Stimulated activated naive B cell treated with anti-CD40 and anti-IgM and Interleukin-4, amounts not matched to agents 10 μg/mL and 1 μg/mL and 100 μg/mL, for 72 hours (primary cell): ENCODE data around the gene ARHGAP6.

Experiments used
- ATAC-seq, 2 donors: fragments of 150-1000 bp; cut with Tn5 transposase; replicated peaks; 2 replicates each; pipeline ENCODE4 v1.10.0; 2021; ENCODE audit warnings: moderate library complexity in 1 of 2
- DNase-seq: peaks from one replicate; pipeline ENCODE4 v3.0.0; 2021
- H3K27ac Mint-ChIP-seq: one replicate; pipeline ENCODE4 v1.8.0; 2022; ENCODE audit warnings: mild to moderate bottlenecking, mixed read lengths
- H3K27me3 Mint-ChIP-seq, 2 donors: one replicate each; pipeline ENCODE4 v1.8.0; 2022; ENCODE audit warnings: mixed read lengths in 2 of 2
- H3K36me3 Mint-ChIP-seq, 2 donors: one replicate each; pipeline ENCODE4 v1.8.0; 2022; ENCODE audit warnings: mixed read lengths in 2 of 2, mild to moderate bottlenecking in 1 of 2
- H3K4me1 Mint-ChIP-seq, 2 donors: one replicate each; pipeline ENCODE4 v1.8.0; 2022; ENCODE audit warnings: mixed read lengths in 2 of 2, mild to moderate bottlenecking in 1 of 2
- H3K4me3 Mint-ChIP-seq, 2 donors: one replicate each; pipeline ENCODE4 v1.8.0; 2022; ENCODE audit warnings: mild to moderate bottlenecking in 2 of 2, mixed read lengths in 2 of 2, moderate library complexity in 1 of 2
- H3K9me3 Mint-ChIP-seq, 2 donors: one replicate each; pipeline ENCODE4 v1.8.0; 2022; ENCODE audit warnings: mixed read lengths in 2 of 2, mild to moderate bottlenecking in 1 of 2

ARHGAP6 gene

DNA sequence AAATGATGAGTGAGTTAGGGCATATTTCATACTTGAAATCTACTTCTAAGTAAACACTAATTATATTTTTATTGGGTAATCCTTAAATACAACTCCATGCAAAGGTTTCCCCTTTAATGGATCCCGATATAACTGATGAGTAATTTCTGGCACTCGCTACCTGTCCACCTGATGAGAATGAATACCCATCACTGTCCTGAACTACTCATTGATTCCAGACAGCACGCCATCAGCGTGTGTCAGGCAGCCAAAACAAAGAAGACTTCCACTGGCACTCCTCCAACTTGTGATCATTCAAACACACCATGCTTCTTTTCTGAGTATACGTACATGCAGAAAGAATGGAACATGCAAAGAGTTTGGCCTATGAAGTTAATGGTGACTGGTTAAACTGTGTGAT lies 485.1 kb downstream of the ARHGAP6 start:
- Mint-ChIP-seq H3K9me3 (no peaks in the 10 kb centered on the region), H3K4me1 (no peaks in the 10 kb centered on the region), H3K36me3 (no peaks in the 10 kb centered on the region), H3K4me3 (no peak overlapping the region), H3K27ac (no peak overlapping the region), H3K27me3 (peaks cover 6 to 7% of the 10 kb centered on the region in 2 donors)
- no peak for DNase-seq
- ATAC-seq: no peak

- peaks cover 3 to 6% of the 10 kb centered on the region in 2 donors for H3K27me3 Mint-ChIP-seq
- H3K4me1 Mint-ChIP-seq: no peaks in the 10 kb centered on the region
- DNase-seq (no peak), ATAC-seq (no peak)
- no peak overlapping the region for H3K4me3 Mint-ChIP-seq
- H3K36me3 Mint-ChIP-seq: no peaks in the 10 kb centered on the region
- H3K9me3 Mint-ChIP-seq: no peaks in the 10 kb centered on the region
- no peak overlapping the region for H3K27ac Mint-ChIP-seq
These were observed 493.3 kb downstream of the ARHGAP6 start for GRCh38 chrX:11172415-11172814.

GRCh38 chrX:11171956-11172355 lies 493.8 kb downstream of the ARHGAP6 start:
- Mint-ChIP-seq H3K4me3 (no peak overlapping the region), H3K36me3 (no peaks in the 10 kb centered on the region), H3K4me1 (no peaks in the 10 kb centered on the region), H3K27me3 (peaks cover 6 to 7% of the 10 kb centered on the region in 2 donors), H3K27ac (no peak overlapping the region), H3K9me3 (no peaks in the 10 kb centered on the region)
- DNase-seq (no peak), ATAC-seq (no peak)

GRCh38 chrX:11164433-11164832 lies 501.3 kb downstream of the ARHGAP6 start:
- peaks cover 0 to 5% of the 10 kb centered on the region in 2 donors for H3K27me3 Mint-ChIP-seq
- no peaks in the 10 kb centered on the region for H3K4me1 Mint-ChIP-seq
- ATAC-seq (no peak), DNase-seq (no peak)
- H3K27ac Mint-ChIP-seq: no peak overlapping the region
- no peaks in the 10 kb centered on the region for H3K9me3 Mint-ChIP-seq
- H3K4me3 Mint-ChIP-seq: no peak overlapping the region
- H3K36me3 Mint-ChIP-seq: no peaks in the 10 kb centered on the region

DNA sequence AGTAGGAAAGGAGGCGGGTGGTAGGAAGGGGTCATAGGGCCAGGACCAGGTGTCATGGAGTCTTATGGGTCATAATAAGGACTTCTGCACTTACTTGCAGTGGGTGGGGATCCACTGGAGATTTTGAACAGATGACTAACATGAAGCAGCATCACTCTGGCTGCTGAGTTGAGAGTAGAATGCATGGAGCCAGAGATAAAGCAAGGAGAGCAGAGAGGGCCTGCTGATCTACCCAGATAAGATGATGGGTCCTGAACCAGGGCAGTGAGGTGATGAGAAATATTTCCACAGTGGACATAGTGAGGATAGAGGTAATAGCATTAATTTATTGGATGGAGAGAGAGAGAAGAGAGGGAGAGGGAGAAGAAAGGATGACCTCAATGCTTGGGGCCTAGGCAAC lies 506.6 kb downstream of the ARHGAP6 start:
- Mint-ChIP-seq H3K4me3 (no peak overlapping the region), H3K27ac (no peak overlapping the region), H3K27me3 (no peaks in the 10 kb centered on the region), H3K4me1 (no peaks in the 10 kb centered on the region), H3K9me3 (no peaks in the 10 kb centered on the region), H3K36me3 (no peaks in the 10 kb centered on the region)
- DNase-seq (no peak), ATAC-seq (no peak)

DNA sequence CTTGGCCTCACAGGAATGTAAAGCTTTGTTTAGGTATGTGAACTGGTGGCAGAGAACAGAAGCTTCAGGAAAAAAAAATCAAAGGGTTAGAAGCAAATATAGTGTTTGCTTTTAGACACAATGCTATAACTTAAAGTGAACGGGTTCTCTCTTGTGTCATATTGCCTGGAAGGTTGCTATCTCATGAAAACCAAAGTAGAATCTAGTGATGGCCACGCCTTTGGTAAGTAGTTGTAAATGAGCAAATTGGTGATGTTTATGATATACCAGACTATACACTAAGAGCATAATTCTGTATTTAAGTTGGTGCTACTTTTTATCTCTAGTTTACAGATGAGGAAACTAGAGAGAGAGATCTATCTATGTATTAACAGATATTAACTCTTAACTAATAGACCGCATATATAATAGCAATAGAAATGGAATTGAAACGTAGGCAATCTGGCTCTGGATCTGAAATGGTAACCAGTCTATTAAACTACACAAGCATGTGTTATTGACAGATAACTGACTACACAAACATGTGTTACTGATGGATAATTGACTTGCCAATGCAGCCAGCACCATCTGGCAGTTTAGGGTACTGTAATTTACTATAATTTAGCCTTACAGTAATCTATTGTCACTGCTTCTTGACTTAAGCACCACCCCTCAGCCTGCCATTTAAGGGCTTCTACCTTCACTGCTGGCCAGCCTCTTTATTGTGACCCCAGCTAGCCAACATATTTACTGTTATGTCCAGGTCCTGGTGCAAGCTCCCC lies 513.7 kb downstream of the ARHGAP6 start:
- no peak for DNase-seq
- no peaks in the 10 kb centered on the region for H3K9me3 Mint-ChIP-seq
- no peaks in the 10 kb centered on the region for H3K4me1 Mint-ChIP-seq
- H3K4me3 Mint-ChIP-seq: no peak overlapping the region
- no peak for ATAC-seq
- H3K36me3 Mint-ChIP-seq: no peaks in the 10 kb centered on the region
- H3K27ac Mint-ChIP-seq: no peak overlapping the region
- H3K27me3 Mint-ChIP-seq: no peaks in the 10 kb centered on the region

DNA sequence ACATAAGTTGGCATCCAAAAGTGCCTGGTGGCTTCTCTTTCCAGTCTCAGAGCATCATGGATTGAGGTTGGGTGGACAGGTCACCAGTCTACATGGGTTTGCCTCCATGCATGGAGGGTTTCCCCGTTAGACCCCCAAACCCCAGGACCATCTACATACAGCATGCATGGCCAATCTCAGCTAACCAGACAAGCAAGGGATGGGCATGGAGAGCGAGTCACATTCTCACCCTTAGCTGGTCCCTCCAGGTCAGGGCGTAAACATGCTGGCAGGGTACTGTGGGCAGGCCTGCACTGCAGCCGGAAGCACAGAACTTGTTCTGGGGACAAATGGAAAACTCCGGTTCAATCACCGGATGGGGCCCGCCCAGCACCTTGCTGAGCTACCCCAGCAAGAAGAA lies 517.3 kb downstream of the ARHGAP6 start:
- Mint-ChIP-seq H3K36me3 (peaks cover 0 to 3% of the 10 kb centered on the region in 2 donors), H3K27ac (peak overlapping the region; percentile 47), H3K27me3 (peaks cover 0 to 17% of the 10 kb centered on the region in 2 donors), H3K4me1 (peaks cover 3 to 5% of the 10 kb centered on the region in 2 donors), H3K4me3 (no peak overlapping the region), H3K9me3 (no peaks in the 10 kb centered on the region)
- DNase-seq (no peak), ATAC-seq (no peak)

DNA sequence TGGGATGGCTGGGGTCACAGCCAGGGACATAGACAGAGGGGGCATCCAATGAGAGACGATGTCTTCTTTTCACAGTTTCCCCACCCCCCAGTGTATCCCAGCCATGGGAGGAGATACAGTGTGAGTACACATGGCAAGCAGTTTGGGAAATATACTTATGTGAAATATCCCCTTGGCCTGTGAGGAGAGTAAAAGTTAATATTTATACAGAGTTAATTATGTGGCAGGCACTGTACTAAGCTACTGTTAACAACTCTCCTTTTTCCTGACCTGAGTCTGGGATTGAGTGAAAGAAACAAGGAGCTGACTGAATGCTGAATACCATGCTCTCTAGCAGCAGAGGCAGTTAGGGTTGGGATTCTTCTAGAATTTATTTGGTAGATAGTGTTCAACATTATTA lies 519.3 kb downstream of the ARHGAP6 start:
- DNase-seq (no peak), ATAC-seq (no peak)
- Mint-ChIP-seq H3K36me3 (peaks cover 0 to 3% of the 10 kb centered on the region in 2 donors), H3K27me3 (peaks cover 0 to 17% of the 10 kb centered on the region in 2 donors), H3K4me1 (peaks cover 3 to 5% of the 10 kb centered on the region in 2 donors), H3K9me3 (no peaks in the 10 kb centered on the region), H3K27ac (no peak overlapping the region), H3K4me3 (no peak overlapping the region)

- H3K4me1 Mint-ChIP-seq: peaks cover 3 to 5% of the 10 kb centered on the region in 2 donors
- ATAC-seq (peak; percentile 68 to 87), DNase-seq (peak; percentile 47)
- no peak overlapping the region for H3K4me3 Mint-ChIP-seq
- peaks cover 0 to 3% of the 10 kb centered on the region in 2 donors for H3K36me3 Mint-ChIP-seq
- peaks cover 0 to 24% of the 10 kb centered on the region in 2 donors for H3K27me3 Mint-ChIP-seq
- no peaks in the 10 kb centered on the region for H3K9me3 Mint-ChIP-seq
- no peak overlapping the region for H3K27ac Mint-ChIP-seq
These were observed 521.6 kb downstream of the ARHGAP6 start for GRCh38 chrX:11143931-11144678.

DNA sequence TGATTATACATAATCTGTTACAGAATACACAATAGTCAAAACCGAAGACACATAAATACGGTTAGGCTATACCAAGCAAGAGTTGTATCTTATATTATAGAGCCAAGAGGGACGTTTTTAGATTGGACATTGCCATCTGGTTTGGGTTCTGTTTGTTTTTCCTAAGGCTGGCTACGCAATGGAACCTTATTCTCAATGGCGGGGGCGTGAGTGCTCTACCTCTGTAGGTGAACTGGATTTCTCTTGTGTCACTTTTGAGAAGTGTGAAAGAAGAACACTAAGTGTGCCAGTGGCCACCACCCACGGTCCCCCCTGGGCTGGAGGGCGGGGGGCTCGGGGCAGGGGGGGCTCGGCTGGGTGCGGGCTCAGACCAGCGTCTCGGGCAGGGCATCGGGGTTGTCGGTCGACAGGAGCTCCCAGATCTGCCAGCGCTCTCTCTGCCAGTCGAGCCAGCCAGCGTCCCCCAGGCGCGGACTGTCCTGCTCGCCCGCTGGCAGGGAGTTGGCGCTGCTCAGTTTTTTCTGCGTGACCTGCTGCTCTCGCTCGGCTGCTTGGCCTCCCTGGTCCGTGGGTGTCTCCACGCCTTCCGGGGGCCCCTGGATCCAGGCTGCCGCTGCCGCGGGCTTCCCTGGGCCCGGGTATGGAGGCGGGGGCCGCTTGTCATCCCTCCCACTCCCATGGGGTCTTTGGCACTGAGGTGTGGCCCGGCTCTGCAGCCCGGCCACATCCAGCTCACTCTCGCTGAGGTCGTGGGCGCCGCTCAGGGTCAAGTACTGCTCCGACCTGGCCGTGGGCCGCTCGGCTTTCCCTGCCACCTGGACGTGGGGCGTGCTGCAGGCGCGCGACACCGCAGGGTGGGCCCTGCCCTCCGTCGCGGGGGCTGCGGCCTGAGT lies 527.0 kb downstream of the ARHGAP6 start:
- Mint-ChIP-seq H3K27me3 (peaks cover 0 to 15% of the 10 kb centered on the region in 2 donors), H3K4me3 (no peak overlapping the region)
- ATAC-seq: no peak

DNA sequence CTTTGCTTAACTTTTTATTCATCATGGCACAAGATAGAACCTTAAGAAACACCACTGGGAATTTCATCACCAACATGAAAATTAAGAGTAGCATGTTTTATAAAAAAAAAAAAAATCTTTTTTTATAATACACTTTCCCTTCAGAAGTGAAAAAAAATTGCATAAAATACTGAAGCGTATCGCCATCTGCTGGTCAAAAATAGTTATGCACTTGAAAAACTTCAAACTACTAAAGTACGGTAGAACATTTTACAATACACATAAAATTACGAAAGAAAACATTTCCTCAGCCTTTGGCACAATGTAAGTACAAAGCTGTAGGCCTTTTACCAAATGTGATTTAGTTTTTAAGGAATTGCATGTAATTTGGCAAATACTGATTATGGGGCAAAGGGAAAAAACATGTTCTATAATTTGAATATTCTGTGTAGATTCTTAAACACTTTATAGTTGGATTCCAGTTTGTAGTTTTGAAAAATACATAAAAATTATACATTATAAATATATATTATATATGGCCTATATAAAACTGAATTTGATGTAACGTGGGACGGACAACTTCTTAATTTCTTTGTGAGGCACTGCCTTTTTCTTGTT lies 528.1 kb downstream of the ARHGAP6 start:
- no peak overlapping the region for H3K27ac Mint-ChIP-seq
- no peaks in the 10 kb centered on the region for H3K4me1 Mint-ChIP-seq
- H3K4me3 Mint-ChIP-seq: no peak overlapping the region
- DNase-seq (no peak), ATAC-seq (no peak)
- H3K9me3 Mint-ChIP-seq: no peaks in the 10 kb centered on the region
- H3K27me3 Mint-ChIP-seq: peaks cover 0 to 12% of the 10 kb centered on the region in 2 donors
- H3K36me3 Mint-ChIP-seq: peaks cover 2 to 3% of the 10 kb centered on the region in 2 donors

More for the DNA sequence above, 527.0 kb downstream of the ARHGAP6 start:
- H3K9me3 Mint-ChIP-seq: no peaks in the 10 kb centered on the region
- DNase-seq: no peak
- H3K4me1 Mint-ChIP-seq: no peaks in the 10 kb centered on the region
- no peak overlapping the region for H3K27ac Mint-ChIP-seq
- peaks cover 2 to 3% of the 10 kb centered on the region in 2 donors for H3K36me3 Mint-ChIP-seq

GRCh38 chrX:11135564-11136185 lies 530.0 kb downstream of the ARHGAP6 start:
- Mint-ChIP-seq H3K27me3 (peaks cover 0 to 8% of the 10 kb centered on the region in 2 donors), H3K27ac (no peak overlapping the region), H3K4me3 (no peak overlapping the region), H3K4me1 (no peaks in the 10 kb centered on the region), H3K9me3 (no peaks in the 10 kb centered on the region), H3K36me3 (peaks cover 5 to 7% of the 10 kb centered on the region in 2 donors)
- no peak for ATAC-seq
- no peak for DNase-seq

DNA sequence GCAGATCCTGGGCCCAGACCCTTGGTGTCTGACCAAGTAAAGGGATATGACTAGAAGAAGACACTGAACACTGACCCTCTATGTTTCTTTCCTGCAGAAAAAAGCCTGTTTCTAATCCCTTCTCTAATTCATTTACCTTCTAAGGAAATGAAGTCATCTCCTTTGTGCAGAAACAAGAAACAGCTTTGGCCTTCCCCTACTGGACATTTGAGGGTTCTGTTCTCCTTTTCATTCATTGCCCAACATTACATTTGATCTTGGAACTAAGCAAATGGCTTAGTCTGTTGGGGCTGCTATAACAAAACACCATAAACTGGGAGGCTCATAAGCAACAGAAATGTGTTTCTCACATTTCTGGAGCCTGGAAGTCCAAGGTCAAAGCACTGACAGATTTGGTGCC lies 534.6 kb downstream of the ARHGAP6 start:
- Mint-ChIP-seq H3K27me3 (peaks cover 0 to 4% of the 10 kb centered on the region in 2 donors), H3K27ac (no peak overlapping the region), H3K4me1 (peaks cover 0 to 8% of the 10 kb centered on the region in 2 donors), H3K9me3 (peaks cover 0 to 4% of the 10 kb centered on the region in 2 donors), H3K36me3 (peaks cover 9 to 18% of the 10 kb centered on the region in 2 donors), H3K4me3 (no peak overlapping the region)
- no peak for DNase-seq
- no peak for ATAC-seq
